Smooth muscle cell (in vitro differentiated cells): Measurements from ENCODE around the gene GPC1. TPM values are rescaled to one million over a fixed set of nuclear protein-coding genes. Genes with fewer than 3 reads are reported as not detected.

ENCODE experiments used
- DNase-seq: peaks from one replicate; lab custom pipeline; 2025; ENCODE audit not compliant: unreplicated experiment; lab: John Stamatoyannopoulos, UW
- H2AFZ ChIP-seq: fragments of 200-600 bp; sonication (generic); 2 replicates; pipeline ENCODE4 v1.6.0; 2016; ENCODE audit warnings: antibody characterized with exemption, low read depth, mild to moderate bottlenecking
- H3F3A ChIP-seq: fragments of 200-600 bp; sonication (generic); 2 replicates; pipeline ENCODE4 v1.6.0; 2017; ENCODE audit warnings: antibody characterized with exemption, low read depth
- H3K27ac ChIP-seq: fragments of 200-600 bp; sonication (generic); 2 replicates; pipeline ENCODE4 v1.5.1; 2016; ENCODE audit warnings: low read depth, mild to moderate bottlenecking
- H3K27me3 ChIP-seq: fragments of 200-600 bp; sonication (generic); 2 replicates; pipeline ENCODE4 v1.6.1; 2016; ENCODE audit warnings: low read depth, mild to moderate bottlenecking
- H3K36me3 ChIP-seq: fragments of 200-600 bp; sonication (generic); 2 replicates; pipeline ENCODE4 v1.5.1; 2016; ENCODE audit warnings: low read depth
- H3K4me1 ChIP-seq: fragments of 200-600 bp; sonication (generic); 2 replicates; pipeline ENCODE4 v1.5.1; 2016; ENCODE audit warnings: low read depth
- H3K4me2 ChIP-seq: fragments of 200-600 bp; sonication (generic); 2 replicates; pipeline ENCODE4 v1.6.0; 2016; ENCODE audit warnings: mild to moderate bottlenecking
- H3K4me3 ChIP-seq: fragments of 200-600 bp; sonication (generic); 2 replicates; pipeline ENCODE4 v1.5.1; 2016; ENCODE audit warnings: mild to moderate bottlenecking
- H3K79me2 ChIP-seq: fragments of 200-600 bp; sonication (generic); 2 replicates; pipeline ENCODE4 v1.6.0; 2016; ENCODE audit warnings: low read depth, mild to moderate bottlenecking
- H3K9ac ChIP-seq: fragments of 200-600 bp; sonication (generic); 2 replicates; pipeline ENCODE4 v1.6.0; 2016; ENCODE audit warnings: low read depth
- H3K9me3 ChIP-seq: fragments of 200-600 bp; sonication (generic); replicated peaks from 2 replicates; pipeline ENCODE4 v1.5.1; 2016; ENCODE audit warnings: low read depth
- H4K20me1 ChIP-seq: fragments of 200-600 bp; sonication (generic); 2 replicates; pipeline ENCODE4 v1.6.0; 2016; ENCODE audit warnings: low read depth
- WGBS: methylation state at CpG from one replicate; pipeline ENCODE4 v1.1.7; 2016; ENCODE audit warnings: low lambda C conversion rate; 5-methylcytosine and 5-hydroxymethylcytosine counted together
- polyA plus RNA-seq: library from polyadenylated mRNA; unstranded; fragments of >200 nt; fragmentation: Nextera tagmentation; extraction: Ambion mirVana; gene quantifications from 2 replicates; pipeline ENCODE4 v1.2.1, GENCODE V29; 2016
- total RNA-seq: library from RNA; depleted of rRNA; stranded (reverse); fragments of >200 nt; gene quantifications from 2 replicates; pipeline ENCODE4 v1.2.3, GENCODE V29; 2014
- TF ChIP-seq, protein P1 (sequence below): fragments of 200-600 bp; sonication (generic); IDR thresholded peaks from 2 replicates; pipeline ENCODE4 v1.5.1; 2017; ENCODE audit warnings: borderline replicate concordance, mild to moderate bottlenecking, antibody characterized with exemption; ENCODE audit not compliant: insufficient read depth, poor library complexity, severe bottlenecking

The GPC1 gene
- total and polyA plus RNA-seq, 2 experiments from 2014 or later: 88.9 to 221 TPM

- DNase-seq: no peak
- Histone ChIP-seq H3K27ac (no peak overlapping the region), H2AFZ (no peak overlapping the region), H4K20me1 (no peaks in the 10 kb centered on the region), H3K36me3 (no peaks in the 10 kb centered on the region), H3K4me3 (no peak overlapping the region), H3K9ac (no peak overlapping the region), H3K79me2 (no peaks in the 10 kb centered on the region), H3K4me1 (no peaks in the 10 kb centered on the region), H3F3A (no peaks in the 10 kb centered on the region), H3K27me3 (no peaks in the 10 kb centered on the region), H3K9me3 (no peaks in the 10 kb centered on the region), H3K4me2 (no peak overlapping the region)
- TF ChIP-seq, protein P1, sequence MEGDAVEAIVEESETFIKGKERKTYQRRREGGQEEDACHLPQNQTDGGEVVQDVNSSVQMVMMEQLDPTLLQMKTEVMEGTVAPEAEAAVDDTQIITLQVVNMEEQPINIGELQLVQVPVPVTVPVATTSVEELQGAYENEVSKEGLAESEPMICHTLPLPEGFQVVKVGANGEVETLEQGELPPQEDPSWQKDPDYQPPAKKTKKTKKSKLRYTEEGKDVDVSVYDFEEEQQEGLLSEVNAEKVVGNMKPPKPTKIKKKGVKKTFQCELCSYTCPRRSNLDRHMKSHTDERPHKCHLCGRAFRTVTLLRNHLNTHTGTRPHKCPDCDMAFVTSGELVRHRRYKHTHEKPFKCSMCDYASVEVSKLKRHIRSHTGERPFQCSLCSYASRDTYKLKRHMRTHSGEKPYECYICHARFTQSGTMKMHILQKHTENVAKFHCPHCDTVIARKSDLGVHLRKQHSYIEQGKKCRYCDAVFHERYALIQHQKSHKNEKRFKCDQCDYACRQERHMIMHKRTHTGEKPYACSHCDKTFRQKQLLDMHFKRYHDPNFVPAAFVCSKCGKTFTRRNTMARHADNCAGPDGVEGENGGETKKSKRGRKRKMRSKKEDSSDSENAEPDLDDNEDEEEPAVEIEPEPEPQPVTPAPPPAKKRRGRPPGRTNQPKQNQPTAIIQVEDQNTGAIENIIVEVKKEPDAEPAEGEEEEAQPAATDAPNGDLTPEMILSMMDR: no peak
- 85% methylated on average over 17 of the region's 17 CpGs for WGBS
These were observed 71.1 kb downstream of the GPC1 start for GRCh38 chr2:240506406-240507059.

DNA sequence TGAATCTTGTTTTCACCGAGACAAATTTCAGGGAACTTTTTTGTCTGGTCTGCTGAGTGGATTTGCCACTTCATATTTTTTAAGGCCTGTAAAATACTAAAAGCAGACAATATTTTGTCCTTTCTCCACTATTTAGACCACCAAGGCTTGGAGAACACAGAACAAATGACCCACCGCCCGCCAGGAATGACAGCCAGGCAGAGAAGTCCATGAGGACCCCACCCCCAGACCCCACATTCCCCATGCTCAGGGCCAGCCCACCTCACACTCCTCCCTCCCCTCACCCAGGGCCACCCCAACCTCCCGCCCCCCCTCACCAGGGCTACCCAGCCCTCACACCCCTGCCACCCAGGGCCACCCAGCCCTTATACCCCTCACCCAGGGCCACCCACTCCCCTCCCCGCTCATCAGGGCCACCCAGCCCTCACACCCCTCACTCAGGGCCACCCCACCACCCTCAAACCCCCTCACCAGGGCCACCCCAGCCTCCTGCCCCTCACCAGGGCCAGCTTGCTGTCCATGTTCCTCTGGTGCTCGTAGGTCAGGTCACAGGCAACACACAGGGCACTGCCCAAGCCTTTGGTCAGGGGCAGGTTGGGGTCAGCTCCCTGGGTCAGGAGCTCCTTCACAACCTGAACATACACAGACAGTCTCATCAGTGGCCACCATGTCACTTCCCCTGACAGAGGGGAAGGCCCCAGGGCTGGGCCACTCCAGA, 71.8 kb downstream of the GPC1 start:
- Histone ChIP-seq H3K9me3 (no peaks in the 10 kb centered on the region), H3K79me2 (no peaks in the 10 kb centered on the region), H3K4me3 (no peak overlapping the region), H4K20me1 (no peaks in the 10 kb centered on the region), H3K4me2 (no peak overlapping the region), H3K9ac (no peak overlapping the region), H3K4me1 (no peaks in the 10 kb centered on the region), H2AFZ (no peak overlapping the region), H3K27ac (no peak overlapping the region), H3K27me3 (no peaks in the 10 kb centered on the region), H3K36me3 (no peaks in the 10 kb centered on the region), H3F3A (no peaks in the 10 kb centered on the region)
- 82% methylated on average over 4 of the region's 6 CpGs for WGBS
- DNase-seq: no peak
- TF ChIP-seq, protein P1: no peak

DNA sequence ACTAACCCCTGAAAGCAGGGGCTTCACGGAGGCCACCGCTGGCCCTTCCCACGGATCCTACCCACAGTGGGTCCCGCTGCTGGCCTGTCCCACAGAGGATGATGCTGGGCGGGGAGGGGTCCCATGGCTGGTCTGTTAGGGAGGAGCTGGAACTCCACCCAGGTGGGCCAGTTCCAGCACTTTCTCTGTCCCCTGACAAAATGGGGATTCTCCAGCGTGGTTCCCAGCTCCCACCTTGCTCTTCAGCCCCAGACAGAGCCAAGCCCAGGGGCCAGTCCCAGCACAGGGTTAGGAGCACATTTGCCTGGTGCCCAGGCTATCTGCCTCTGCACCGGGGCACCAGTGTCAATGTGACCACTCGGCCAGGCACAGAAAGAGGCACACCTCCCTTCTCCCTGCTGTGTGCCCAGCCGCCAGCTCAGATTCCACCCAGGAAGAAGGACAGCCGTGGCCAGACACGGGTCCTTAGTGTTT, 72.4 kb downstream of the GPC1 start:
- Histone ChIP-seq H3K4me3 (no peak overlapping the region), H3K79me2 (no peaks in the 10 kb centered on the region), H3F3A (no peaks in the 10 kb centered on the region), H3K36me3 (no peaks in the 10 kb centered on the region), H3K4me1 (no peaks in the 10 kb centered on the region), H3K9me3 (no peaks in the 10 kb centered on the region), H4K20me1 (no peaks in the 10 kb centered on the region), H2AFZ (no peak overlapping the region), H3K27me3 (no peaks in the 10 kb centered on the region), H3K27ac (no peak overlapping the region), H3K4me2 (no peak overlapping the region), H3K9ac (no peak overlapping the region)
- TF ChIP-seq, protein P1: no peak
- WGBS: 90% methylated on average over 11 of the region's 11 CpGs
- DNase-seq: no peak
